Kidney (tissue), 14 donors: ENCODE measurements around the gene SETD4. TPM values are rescaled to one million over a fixed set of nuclear protein-coding genes. Genes with fewer than 3 reads are reported as not detected.

Experiments
- DNase-seq, 5 donors: peaks; one replicate each; pipeline ENCODE4 v3.0.0-alpha.2; 2013 to 2020
- FAIRE-seq: peaks from 2 replicates; lab custom pipeline; 2012; peaks lifted over from hg19 to GRCh38; lab: Jason Lieb, UNC
- H3K27ac ChIP-seq, 2 donors: one replicate each; pipeline ENCODE4 v1.7.0; 2013; ENCODE audit warnings: low read depth in 2 of 2, low read length in 2 of 2, inconsistent platforms in 1 of 2
- H3K27me3 ChIP-seq: one replicate; pipeline ENCODE4 v1.7.1; 2013; ENCODE audit warnings: low read length, inconsistent platforms; ENCODE audit not compliant: control insufficient read depth, insufficient read depth
- H3K36me3 ChIP-seq, 3 donors: one replicate each; pipeline versions ENCODE4 v1.7.0 to v1.7.1; 2013; ENCODE audit warnings: low read length in 3 of 3, control low read depth in 1 of 3, inconsistent platforms in 1 of 3; ENCODE audit not compliant: insufficient read depth in 3 of 3, control insufficient read depth in 2 of 3
- H3K4me1 ChIP-seq, 3 donors: one replicate each; pipeline versions ENCODE4 v1.7.0 to v1.7.1; 2013; ENCODE audit warnings: low read length in 3 of 3, inconsistent platforms in 1 of 3, low read depth in 1 of 3; ENCODE audit not compliant: control insufficient read depth in 2 of 3, insufficient read depth in 2 of 3
- H3K4me3 ChIP-seq, 3 donors: one replicate each; pipeline versions ENCODE4 v1.7.0 to v1.8.1; 2013; ENCODE audit warnings: low read length in 3 of 3, control low read depth in 1 of 3, inconsistent platforms in 1 of 3
- H3K9ac ChIP-seq, 3 donors: one replicate each; pipeline versions ENCODE4 v1.7.0 to v1.7.1; 2013; ENCODE audit warnings: low read length in 3 of 3, control low read depth in 1 of 3, inconsistent platforms in 1 of 3
- H3K9me3 ChIP-seq, 3 donors: one replicate each; pipeline versions ENCODE4 v1.7.0 to v1.7.1; 2013; ENCODE audit warnings: low read length in 3 of 3, control low read depth in 1 of 3, inconsistent platforms in 1 of 3; ENCODE audit not compliant: control insufficient read depth in 2 of 3, insufficient read depth in 1 of 3
- intact Hi-C: fragments of 100-400 bp; cut with DNase I; formaldehyde crosslinking; loops from one replicate; pipeline ENCODE4 v1.11.1; 2022
- polyA plus RNA-seq: library from polyadenylated mRNA; stranded (reverse); fragments of 350-450 nt; fragmentation: Illumina TruSeq; extraction: RNeasy Lipid Tissue Mini Kit (QIAGEN cat#74804); gene quantifications from one replicate; pipeline ENCODE4 v1.2.3, GENCODE V29; 2014; ENCODE audit warnings: low read depth, low replicate concordance; ENCODE audit not compliant: insufficient read depth
- total RNA-seq: library from RNA; stranded (reverse); fragmentation: NEBNext Ultra II Directional; extraction: Animal tissue kit (Norgen Biotek cat#: 25700); gene quantifications from one replicate; pipeline ENCODE4 v1.2.1, GENCODE V29; 2021
- TF ChIP-seq, protein P1 (sequence below): IDR thresholded peaks from 3 replicates; pipeline ENCODE4 v1.5.1; 2012; ENCODE audit warnings: mild to moderate bottlenecking, moderate library complexity, borderline replicate concordance; ENCODE audit not compliant: insufficient read depth; ENCODE audit errors: extremely low read depth
- donor health status: control.
- donor health status: control.
- donor health status: control.
- donor health status: control.
- donor health status: control.
- donor health status: DM: yes; HTN: yes; CAD: no.
- donor health status: Normal renal cell carcinoma (clear cell type).

SETD4 gene
- total and polyA plus RNA-seq, 2 donors from 2014 or later: 14.2 to 22.5 TPM

- Histone ChIP-seq H3K27me3 (no peaks in the 10 kb centered on the region), H3K4me3 (no peak overlapping the region), H3K36me3 (no peaks in the 10 kb centered on the region), H3K9me3 (no peaks in the 10 kb centered on the region), H3K4me1 (no peaks in the 10 kb centered on the region), H3K9ac (no peak overlapping the region), H3K27ac (no peak overlapping the region)
- TF ChIP-seq, protein P1, sequence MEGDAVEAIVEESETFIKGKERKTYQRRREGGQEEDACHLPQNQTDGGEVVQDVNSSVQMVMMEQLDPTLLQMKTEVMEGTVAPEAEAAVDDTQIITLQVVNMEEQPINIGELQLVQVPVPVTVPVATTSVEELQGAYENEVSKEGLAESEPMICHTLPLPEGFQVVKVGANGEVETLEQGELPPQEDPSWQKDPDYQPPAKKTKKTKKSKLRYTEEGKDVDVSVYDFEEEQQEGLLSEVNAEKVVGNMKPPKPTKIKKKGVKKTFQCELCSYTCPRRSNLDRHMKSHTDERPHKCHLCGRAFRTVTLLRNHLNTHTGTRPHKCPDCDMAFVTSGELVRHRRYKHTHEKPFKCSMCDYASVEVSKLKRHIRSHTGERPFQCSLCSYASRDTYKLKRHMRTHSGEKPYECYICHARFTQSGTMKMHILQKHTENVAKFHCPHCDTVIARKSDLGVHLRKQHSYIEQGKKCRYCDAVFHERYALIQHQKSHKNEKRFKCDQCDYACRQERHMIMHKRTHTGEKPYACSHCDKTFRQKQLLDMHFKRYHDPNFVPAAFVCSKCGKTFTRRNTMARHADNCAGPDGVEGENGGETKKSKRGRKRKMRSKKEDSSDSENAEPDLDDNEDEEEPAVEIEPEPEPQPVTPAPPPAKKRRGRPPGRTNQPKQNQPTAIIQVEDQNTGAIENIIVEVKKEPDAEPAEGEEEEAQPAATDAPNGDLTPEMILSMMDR: no peak
- FAIRE-seq (no peak), DNase-seq (no peak)
- intact Hi-C loops: no loop called here
Measured at GRCh38 chr21:36021251-36021837, 39.0 kb downstream of the SETD4 start.

DNA sequence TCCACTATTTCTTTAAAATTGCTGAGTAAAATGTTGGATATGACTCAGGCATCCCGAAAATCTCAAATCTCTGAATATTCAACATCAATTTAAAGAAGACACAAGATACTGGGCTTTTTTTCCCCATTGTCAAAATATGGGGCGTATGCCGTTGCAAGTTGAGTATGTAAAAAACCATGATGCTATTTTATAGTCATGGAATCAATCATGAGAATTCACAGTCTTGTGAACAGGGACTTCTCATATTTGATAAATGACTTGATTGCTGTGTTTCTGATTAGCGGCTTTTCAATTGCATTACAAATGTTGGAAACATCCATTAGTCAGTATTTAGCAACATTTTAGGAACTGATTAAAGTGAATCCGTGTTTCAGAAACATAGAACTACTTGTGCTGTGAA is 45.3 kb downstream of the SETD4 start:
- FAIRE-seq: no peak

DNA sequence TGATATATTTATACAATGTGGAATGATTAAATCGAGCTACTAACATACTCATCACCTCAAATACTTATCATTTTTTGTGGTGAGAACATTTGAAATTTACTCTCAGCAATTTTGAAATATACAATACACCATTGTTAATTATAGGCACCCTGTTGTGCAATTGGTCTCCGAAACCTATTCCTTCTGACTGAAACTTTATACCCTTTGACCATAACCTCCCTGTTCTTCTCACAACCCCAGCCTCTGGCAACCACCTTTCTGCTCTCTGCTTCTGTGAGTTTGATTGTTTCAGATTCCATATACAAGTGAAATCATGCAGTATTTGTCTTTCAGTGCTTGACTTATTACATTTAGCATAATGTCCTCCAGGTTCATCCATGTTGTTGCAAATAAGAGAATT is 49.5 kb downstream of the SETD4 start:
- Histone ChIP-seq H3K4me1 (no peaks in the 10 kb centered on the region), H3K27me3 (no peaks in the 10 kb centered on the region)

More for the DNA sequence above, 45.3 kb downstream of the SETD4 start:
- intact Hi-C loops: no loop called here
- H3K27ac ChIP-seq: no peak overlapping the region
- H3K4me3 ChIP-seq: no peak overlapping the region
- no peak overlapping the region for H3K9ac ChIP-seq
- H3K4me1 ChIP-seq: no peaks in the 10 kb centered on the region
- TF ChIP-seq, protein P1: no peak
- H3K27me3 ChIP-seq: no peaks in the 10 kb centered on the region
- H3K9me3 ChIP-seq: no peaks in the 10 kb centered on the region
- no peak for DNase-seq
- H3K36me3 ChIP-seq: no peaks in the 10 kb centered on the region

More for the DNA sequence above, 49.5 kb downstream of the SETD4 start:
- Histone ChIP-seq H3K4me3 (no peak overlapping the region), H3K27ac (no peak overlapping the region), H3K36me3 (no peaks in the 10 kb centered on the region), H3K9me3 (no peaks in the 10 kb centered on the region), H3K9ac (no peak overlapping the region)
- no peak for FAIRE-seq
- DNase-seq: no peak
- TF ChIP-seq, protein P1: no peak
- intact Hi-C loops: no loop called here
